Fibroblast of lung (primary cell): Measurements from ENCODE around the gene NRP1. TPM values are rescaled to one million over a fixed set of nuclear protein-coding genes. Genes with fewer than 3 reads are reported as not detected.

Experiments
- DNase-seq, 2 donors: peaks; one replicate each; pipeline versions ENCODE4 v3.0.0 to v3.0.0-alpha.2; 2010; ENCODE audit warnings: low read depth in 2 of 2
- H2AFZ ChIP-seq: 2 replicates; pipeline ENCODE4 v1.5.1; 2012; ENCODE audit warnings: low read length, control low read depth, inconsistent platforms
- H3K27ac ChIP-seq: 2 replicates; pipeline ENCODE4 v1.5.1; 2011; ENCODE audit warnings: low read length, control low read depth; ENCODE audit not compliant: insufficient read depth
- H3K27me3 ChIP-seq: 2 replicates; pipeline ENCODE4 v1.5.1; 2011; ENCODE audit warnings: mild to moderate bottlenecking, low read length; ENCODE audit not compliant: control insufficient read depth, insufficient read depth
- H3K36me3 ChIP-seq: 2 replicates; pipeline ENCODE4 v1.5.1; 2011; ENCODE audit warnings: low read length; ENCODE audit not compliant: control insufficient read depth, insufficient read depth
- H3K4me1 ChIP-seq: 2 replicates; pipeline ENCODE4 v1.5.1; 2011; ENCODE audit warnings: low read length; ENCODE audit not compliant: control insufficient read depth, insufficient read depth; ENCODE audit errors: extremely low read depth
- H3K4me2 ChIP-seq: 2 replicates; pipeline ENCODE4 v1.5.1; 2011; ENCODE audit warnings: low read length, control low read depth; ENCODE audit not compliant: insufficient read depth; ENCODE audit errors: extremely low read depth
- H3K4me3 ChIP-seq, 4 experiments: fragments of 200-600 bp in 1 of 4; sonication (generic) in 1 of 4; replicated peaks in 1 of 4; 2 replicates each; pipeline ENCODE4 v1.5.1; 2011 to 2016; ENCODE audit warnings: low read length in 4 of 4, low read depth in 3 of 4, mild to moderate bottlenecking in 3 of 4, control low read depth in 2 of 4, inconsistent platforms in 1 of 4, mixed read lengths in 1 of 4; ENCODE audit not compliant: insufficient read depth in 1 of 4; ENCODE audit errors: control extremely low read depth in 1 of 4
- H3K79me2 ChIP-seq: 2 replicates; pipeline ENCODE4 v1.5.1; 2012; ENCODE audit warnings: mild to moderate bottlenecking, low read length, inconsistent platforms; ENCODE audit not compliant: control insufficient read depth, insufficient read depth
- H3K9ac ChIP-seq: 2 replicates; pipeline ENCODE4 v1.5.1; 2011; ENCODE audit warnings: mild to moderate bottlenecking, low read length, control low read depth; ENCODE audit not compliant: insufficient read depth
- H3K9me3 ChIP-seq: 2 replicates; pipeline ENCODE4 v1.5.1; 2012; ENCODE audit warnings: low read depth, low read length; ENCODE audit not compliant: control insufficient read depth, insufficient read depth
- H4K20me1 ChIP-seq: 2 replicates; pipeline ENCODE4 v1.5.1; 2011; ENCODE audit warnings: low read length; ENCODE audit not compliant: control insufficient read depth, insufficient read depth; ENCODE audit errors: extremely low read depth
- CTCF ChIP-seq, 2 donors: IDR thresholded peaks in 1 of 2; conservative IDR thresholded peaks in 1 of 2; 1 replicate in 1 of 2; 2 replicates in 1 of 2; pipeline ENCODE4 v1.5.1; 2011 to 2012; ENCODE audit warnings: low read length in 2 of 2, control low read depth in 1 of 2, inconsistent platforms in 1 of 2, low read depth in 1 of 2, mild to moderate bottlenecking in 1 of 2
- EZH2 ChIP-seq: IDR thresholded peaks from 2 replicates; pipeline ENCODE4 v1.5.1; 2012; ENCODE audit warnings: low read length, control low read depth, mild to moderate bottlenecking; ENCODE audit errors: missing control alignments
- polyA plus RNA-seq, 2 donors: library from polyadenylated mRNA; depleted of rRNA in 1 of 2; stranded (reverse) in 1 of 2; unstranded in 1 of 2; fragments of >200 nt; gene quantifications; 2 replicates each; pipeline ENCODE4 v1.2.1, GENCODE V29; 2011 to 2012; ENCODE audit warnings: missing spikeins in 1 of 2
- total RNA-seq: library from RNA; depleted of rRNA; stranded (reverse); fragments of >200 nt; gene quantifications from 2 replicates; pipeline ENCODE4 v1.2.1, GENCODE V29; 2014

Gene NRP1
- total and polyA plus RNA-seq, 2 donors (not counting 1 experiment from before 2014, with no cell fraction given) = 187 to 373 TPM

- Histone ChIP-seq H4K20me1 (no peaks in the 10 kb centered on the region), H3K4me2 (no peak overlapping the region), H3K9ac (no peak overlapping the region), H3K79me2 (peaks cover 96% of the 10 kb centered on the region), H3K9me3 (no peaks in the 10 kb centered on the region), H2AFZ (no peak overlapping the region), H3K36me3 (no peaks in the 10 kb centered on the region), H3K4me3 (no peak overlapping the region), H3K27ac (no peak overlapping the region), H3K4me1 (peaks cover 1% of the 10 kb centered on the region), H3K27me3 (no peaks in the 10 kb centered on the region)
- TF ChIP-seq CTCF (conservative IDR thresholded peaks at IDR 0.05 in 1 of 2, IDR thresholded peaks at IDR 0.05 in 1 of 2; ENCODE audit: low read depth in 1 of 2, low read length in 2 of 2) (no peak), EZH2 (no peak)
- DNase-seq = peak in 1 of 2 donors; percentile 34
These were observed 13.0 kb downstream of the NRP1 start for GRCh38 chr10:33321516-33321915.

GRCh38 chr10:33320288-33320687, 14.2 kb downstream of the NRP1 start:
- H3K9ac ChIP-seq = no peak overlapping the region
- peaks cover 3% of the 10 kb centered on the region for H3K4me1 ChIP-seq
- no peaks in the 10 kb centered on the region for H3K36me3 ChIP-seq
- H3K4me2 ChIP-seq = no peak overlapping the region
- peaks cover 96% of the 10 kb centered on the region for H3K79me2 ChIP-seq
- TF ChIP-seq EZH2 (no peak), CTCF (conservative IDR thresholded peaks at IDR 0.05 in 1 of 2, IDR thresholded peaks at IDR 0.05 in 1 of 2; ENCODE audit: low read depth in 1 of 2, low read length in 2 of 2) (no peak)
- H2AFZ ChIP-seq = no peak overlapping the region
- H4K20me1 ChIP-seq = no peaks in the 10 kb centered on the region
- no peak for DNase-seq
- no peak overlapping the region for H3K4me3 ChIP-seq
- no peaks in the 10 kb centered on the region for H3K27me3 ChIP-seq
- H3K27ac ChIP-seq = no peak overlapping the region
- H3K9me3 ChIP-seq = no peaks in the 10 kb centered on the region

GRCh38 chr10:33315891-33316290, 18.6 kb downstream of the NRP1 start:
- Histone ChIP-seq H3K9ac (no peak overlapping the region), H3K4me1 (peaks cover 4% of the 10 kb centered on the region), H3K4me3 (no peak overlapping the region), H2AFZ (no peak overlapping the region), H3K9me3 (no peaks in the 10 kb centered on the region), H3K79me2 (peaks cover 96% of the 10 kb centered on the region), H4K20me1 (no peaks in the 10 kb centered on the region), H3K27ac (peak overlapping the region; percentile 24), H3K36me3 (no peaks in the 10 kb centered on the region), H3K27me3 (no peaks in the 10 kb centered on the region), H3K4me2 (no peak overlapping the region)
- TF ChIP-seq CTCF (conservative IDR thresholded peaks at IDR 0.05 in 1 of 2, IDR thresholded peaks at IDR 0.05 in 1 of 2; ENCODE audit: low read depth in 1 of 2, low read length in 2 of 2) = no peak
- no peak for TF ChIP-seq EZH2
- DNase-seq = peak in 1 of 2 donors; percentile 53
